ENCODE results near the gene CBLB.

The CBLB gene

GRCh38 chr3:105802118-105802706 is 66.6 kb downstream of the CBLB start:
- no peak overlapping the region for H3K4me3 Mint-ChIP-seq
- H3K9me3 Mint-ChIP-seq, result no peaks in the 10 kb centered on the region
- H3K36me3 Mint-ChIP-seq (ENCODE audit: low read depth), result peaks cover 26% of the 10 kb centered on the region
- H3K4me1 Mint-ChIP-seq, result peaks cover 36% of the 10 kb centered on the region
- TF ChIP-seq CTCF (IDR thresholded peaks at IDR 0.05; ENCODE audit: unreplicated experiment in 3 of 3), result no peak
- no peaks in the 10 kb centered on the region for H3K27me3 Mint-ChIP-seq (ENCODE audit: low read depth)
- peak overlapping the region; percentile 43 to 51 (median 47) for H3K27ac Mint-ChIP-seq

GRCh38 chr3:105801397-105801796 is 67.4 kb downstream of the CBLB start:
- peak overlapping the region; percentile 43 to 51 (median 47) for H3K27ac Mint-ChIP-seq
- no peak overlapping the region for H3K4me3 Mint-ChIP-seq
- peaks cover 34% of the 10 kb centered on the region for H3K36me3 Mint-ChIP-seq (ENCODE audit: low read depth)
- peaks cover 36% of the 10 kb centered on the region for H3K4me1 Mint-ChIP-seq
- H3K9me3 Mint-ChIP-seq, result peaks cover under 1% of the 10 kb centered on the region
- no peaks in the 10 kb centered on the region for H3K27me3 Mint-ChIP-seq (ENCODE audit: low read depth)
- TF ChIP-seq CTCF (IDR thresholded peaks at IDR 0.05; ENCODE audit: unreplicated experiment in 3 of 3), result no peak

- Mint-ChIP-seq H3K36me3 (ENCODE audit: low read depth) (peaks cover 37% of the 10 kb centered on the region), H3K27ac (peak overlapping the region in 1 of 3 experiments; percentile 12), H3K4me1 (peaks cover 36% of the 10 kb centered on the region), H3K4me3 (no peak overlapping the region), H3K27me3 (ENCODE audit: low read depth) (no peaks in the 10 kb centered on the region), H3K9me3 (peaks cover 4% of the 10 kb centered on the region)
- no peak for TF ChIP-seq CTCF (IDR thresholded peaks at IDR 0.05; ENCODE audit: unreplicated experiment in 3 of 3)
Observed at GRCh38 chr3:105800320-105800719, 68.5 kb downstream of the CBLB start.

- Mint-ChIP-seq H3K9me3 (peaks cover 4% of the 10 kb centered on the region), H3K27me3 (ENCODE audit: low read depth) (no peaks in the 10 kb centered on the region), H3K4me1 (peaks cover 38% of the 10 kb centered on the region), H3K36me3 (ENCODE audit: low read depth) (peaks cover 34% of the 10 kb centered on the region), H3K27ac (peak overlapping the region in 2 of 3 experiments; percentile 10 to 32), H3K4me3 (no peak overlapping the region)
- TF ChIP-seq CTCF (IDR thresholded peaks at IDR 0.05; ENCODE audit: unreplicated experiment in 3 of 3), result no peak
Observed at GRCh38 chr3:105799286-105799685, 69.5 kb downstream of the CBLB start.

GRCh38 chr3:105798381-105798934 is 70.4 kb downstream of the CBLB start:
- H3K36me3 Mint-ChIP-seq (ENCODE audit: low read depth), result peaks cover 33% of the 10 kb centered on the region
- no peaks in the 10 kb centered on the region for H3K27me3 Mint-ChIP-seq (ENCODE audit: low read depth)
- peaks cover 42% of the 10 kb centered on the region for H3K4me1 Mint-ChIP-seq
- H3K27ac Mint-ChIP-seq, result peak overlapping the region; percentile 4 to 32 (median 19)
- H3K9me3 Mint-ChIP-seq, result peaks cover 4% of the 10 kb centered on the region
- no peak overlapping the region for H3K4me3 Mint-ChIP-seq
- TF ChIP-seq CTCF (IDR thresholded peaks at IDR 0.05; ENCODE audit: unreplicated experiment in 3 of 3), result no peak

GRCh38 chr3:105793040-105793439 is 75.8 kb downstream of the CBLB start:
- no peak for TF ChIP-seq CTCF (IDR thresholded peaks at IDR 0.05; ENCODE audit: unreplicated experiment in 3 of 3)

More at GRCh38 chr3:105793040-105793439, 75.8 kb downstream of the CBLB start:
- peaks cover 37% of the 10 kb centered on the region for H3K4me1 Mint-ChIP-seq
- H3K36me3 Mint-ChIP-seq (ENCODE audit: low read depth), result peaks cover 21% of the 10 kb centered on the region
- H3K9me3 Mint-ChIP-seq, result peaks cover 4% of the 10 kb centered on the region
- H3K4me3 Mint-ChIP-seq, result no peak overlapping the region
- H3K27ac Mint-ChIP-seq, result peak overlapping the region; percentile 63 to 77 (median 73)
- H3K27me3 Mint-ChIP-seq (ENCODE audit: low read depth), result no peaks in the 10 kb centered on the region
